ENCODE measurements around the gene ACTL7B.

Gene ACTL7B

DNA sequence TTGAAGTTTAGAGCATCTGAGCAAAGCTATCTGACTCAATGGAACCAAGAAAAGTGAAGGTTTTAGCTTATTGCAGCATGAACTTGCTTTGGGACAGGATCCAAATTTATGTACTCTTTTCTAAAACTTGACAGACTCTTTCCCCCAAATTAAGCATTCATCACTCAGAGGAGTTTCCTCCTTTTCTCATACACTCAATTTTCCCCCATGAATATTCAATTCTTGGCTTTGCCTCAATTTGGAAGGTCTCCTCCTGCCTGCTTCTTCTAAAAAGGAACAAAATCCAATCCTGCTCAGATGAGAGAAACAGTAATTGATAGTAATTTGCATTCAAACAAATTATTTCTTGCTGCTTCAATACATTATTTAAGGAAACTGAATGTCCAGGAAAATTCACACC is 11.3 kb upstream of the ACTL7B start:
- no peak overlapping the region for H3K4me3 ChIP-seq (ENCODE audit: low read depth in 1 of 2, low read length in 2 of 2)
- peaks cover 9 to 34% of the 10 kb centered on the region in 2 donors for H3K36me3 ChIP-seq (ENCODE audit: control insufficient read depth in 1 of 2, insufficient read depth in 2 of 2, low read length in 2 of 2)
- H3K27ac ChIP-seq (ENCODE audit: low read length) = no peak overlapping the region
- no peaks in the 10 kb centered on the region for H3K9me3 ChIP-seq (ENCODE audit: control insufficient read depth in 1 of 2, low read length in 2 of 2)
- H3K4me1 ChIP-seq (ENCODE audit: control insufficient read depth in 1 of 2, insufficient read depth in 2 of 2, low read length in 2 of 2) = no peaks in the 10 kb centered on the region
- no peaks in the 10 kb centered on the region for H3K27me3 ChIP-seq (ENCODE audit: low read depth, low read length)

DNA sequence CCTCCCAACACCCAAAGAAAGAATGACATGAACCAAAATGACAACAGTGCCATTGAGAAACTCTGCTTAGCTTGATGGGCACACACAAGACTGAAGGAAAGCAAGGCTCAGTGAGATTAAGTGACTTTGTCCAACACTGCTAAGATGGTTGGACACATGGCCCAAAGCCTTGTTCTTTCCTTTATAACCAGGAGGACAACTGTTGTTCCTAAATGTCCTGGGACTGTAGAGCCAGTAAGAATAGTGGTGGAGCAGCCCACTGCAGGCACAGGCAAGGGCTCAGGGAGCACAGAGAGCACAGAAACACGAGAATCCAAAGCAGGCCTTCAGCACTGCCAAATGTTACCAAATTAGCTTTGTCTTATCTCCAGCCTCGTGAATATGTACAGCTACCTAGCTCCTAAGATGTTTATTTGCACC is 10.2 kb upstream of the ACTL7B start:
- no peak overlapping the region for H3K4me3 ChIP-seq (ENCODE audit: low read depth in 1 of 2, low read length in 2 of 2)
- H3K4me1 ChIP-seq (ENCODE audit: control insufficient read depth in 1 of 2, insufficient read depth in 2 of 2, low read length in 2 of 2) = no peaks in the 10 kb centered on the region
- no peaks in the 10 kb centered on the region for H3K9me3 ChIP-seq (ENCODE audit: control insufficient read depth in 1 of 2, low read length in 2 of 2)
- peaks cover 9 to 23% of the 10 kb centered on the region in 2 donors for H3K36me3 ChIP-seq (ENCODE audit: control insufficient read depth in 1 of 2, insufficient read depth in 2 of 2, low read length in 2 of 2)
- H3K27ac ChIP-seq (ENCODE audit: low read length) = no peak overlapping the region
- no peaks in the 10 kb centered on the region for H3K27me3 ChIP-seq (ENCODE audit: low read depth, low read length)

DNA sequence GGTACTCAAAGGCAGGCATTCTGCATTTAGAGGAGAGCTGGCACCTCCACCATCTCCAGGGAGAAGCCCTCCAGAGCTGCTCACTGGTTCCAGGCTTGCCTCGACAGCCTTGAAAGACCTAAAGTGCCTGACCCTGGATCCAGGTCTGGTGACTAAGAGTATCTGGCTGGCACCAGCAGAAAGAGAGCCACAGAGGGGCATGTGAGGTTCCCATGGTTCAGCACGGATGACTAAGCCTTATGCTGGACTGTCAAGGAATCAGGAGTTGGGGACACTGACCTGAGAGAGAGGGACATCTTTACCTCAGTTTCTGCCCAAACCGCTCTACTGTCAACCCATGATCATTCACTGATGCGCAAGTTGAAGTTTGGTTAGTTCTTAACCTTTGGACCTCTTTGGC is 9.3 kb upstream of the ACTL7B start:
- H3K9me3 ChIP-seq (ENCODE audit: control insufficient read depth in 1 of 2, low read length in 2 of 2) = no peaks in the 10 kb centered on the region
- no peak overlapping the region for H3K27ac ChIP-seq (ENCODE audit: low read length)
- H3K4me1 ChIP-seq (ENCODE audit: control insufficient read depth in 1 of 2, insufficient read depth in 2 of 2, low read length in 2 of 2) = no peaks in the 10 kb centered on the region

DNA sequence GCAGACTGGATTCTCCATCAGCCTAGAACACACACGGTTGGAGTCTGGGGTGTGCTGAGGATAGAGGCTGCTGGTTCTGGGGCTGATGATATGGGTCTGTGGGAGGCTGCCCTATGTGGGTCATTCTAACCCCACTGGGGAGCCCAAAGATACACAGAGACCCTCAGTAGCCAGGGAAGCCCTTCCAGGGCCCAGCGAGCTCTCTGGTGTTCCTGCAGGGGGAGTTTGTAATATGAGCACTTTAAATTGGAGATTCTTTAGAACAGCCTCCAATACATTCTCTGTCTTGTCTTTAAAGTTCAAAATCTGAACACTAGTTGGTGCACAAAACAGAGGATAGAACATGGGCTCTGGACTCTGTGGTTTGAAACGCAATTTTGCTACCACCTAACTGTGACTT is 8.7 kb upstream of the ACTL7B start:
- Histone ChIP-seq H3K27me3 (ENCODE audit: low read depth, low read length) (no peaks in the 10 kb centered on the region), H3K4me3 (ENCODE audit: low read depth in 1 of 2, low read length in 2 of 2) (no peak overlapping the region), H3K27ac (ENCODE audit: low read length) (no peak overlapping the region)

More for the DNA sequence above, 9.3 kb upstream of the ACTL7B start:
- Histone ChIP-seq H3K27me3 (ENCODE audit: low read depth, low read length) (no peaks in the 10 kb centered on the region), H3K36me3 (ENCODE audit: control insufficient read depth in 1 of 2, insufficient read depth in 2 of 2, low read length in 2 of 2) (peaks cover 9 to 16% of the 10 kb centered on the region in 2 donors), H3K4me3 (ENCODE audit: low read depth in 1 of 2, low read length in 2 of 2) (no peak overlapping the region)

DNA sequence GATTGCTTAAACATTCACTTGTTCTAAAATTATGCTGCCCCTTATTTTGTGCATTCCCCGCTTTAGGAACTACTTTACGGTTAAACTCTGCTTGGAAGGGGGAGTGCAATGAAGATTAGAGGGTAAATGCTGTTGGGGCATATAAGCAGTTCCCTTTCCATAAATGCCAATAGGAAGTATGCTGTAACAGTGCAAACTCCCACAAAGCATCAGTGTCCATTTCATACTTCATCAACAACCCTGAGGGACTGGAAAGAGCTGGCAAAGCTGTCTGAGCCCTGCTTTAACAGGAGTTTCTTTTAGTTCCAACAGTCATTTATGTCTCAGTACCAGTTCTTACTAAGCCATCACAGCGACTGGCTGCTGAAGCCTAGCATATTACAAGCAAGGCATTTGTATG is 8.1 kb upstream of the ACTL7B start:
- peaks cover 4 to 12% of the 10 kb centered on the region in 2 donors for H3K36me3 ChIP-seq (ENCODE audit: control insufficient read depth in 1 of 2, insufficient read depth in 2 of 2, low read length in 2 of 2)
- H3K27me3 ChIP-seq (ENCODE audit: low read depth, low read length) = no peaks in the 10 kb centered on the region
- H3K27ac ChIP-seq (ENCODE audit: low read length) = no peak overlapping the region
- no peaks in the 10 kb centered on the region for H3K9me3 ChIP-seq (ENCODE audit: control insufficient read depth in 1 of 2, low read length in 2 of 2)
- no peaks in the 10 kb centered on the region for H3K4me1 ChIP-seq (ENCODE audit: control insufficient read depth in 1 of 2, insufficient read depth in 2 of 2, low read length in 2 of 2)
- H3K4me3 ChIP-seq (ENCODE audit: low read depth in 1 of 2, low read length in 2 of 2) = no peak overlapping the region

More for the DNA sequence above, 8.7 kb upstream of the ACTL7B start:
- H3K36me3 ChIP-seq (ENCODE audit: control insufficient read depth in 1 of 2, insufficient read depth in 2 of 2, low read length in 2 of 2) = peaks cover 9 to 16% of the 10 kb centered on the region in 2 donors
- no peaks in the 10 kb centered on the region for H3K4me1 ChIP-seq (ENCODE audit: control insufficient read depth in 1 of 2, insufficient read depth in 2 of 2, low read length in 2 of 2)
- H3K9me3 ChIP-seq (ENCODE audit: control insufficient read depth in 1 of 2, low read length in 2 of 2) = no peaks in the 10 kb centered on the region

DNA sequence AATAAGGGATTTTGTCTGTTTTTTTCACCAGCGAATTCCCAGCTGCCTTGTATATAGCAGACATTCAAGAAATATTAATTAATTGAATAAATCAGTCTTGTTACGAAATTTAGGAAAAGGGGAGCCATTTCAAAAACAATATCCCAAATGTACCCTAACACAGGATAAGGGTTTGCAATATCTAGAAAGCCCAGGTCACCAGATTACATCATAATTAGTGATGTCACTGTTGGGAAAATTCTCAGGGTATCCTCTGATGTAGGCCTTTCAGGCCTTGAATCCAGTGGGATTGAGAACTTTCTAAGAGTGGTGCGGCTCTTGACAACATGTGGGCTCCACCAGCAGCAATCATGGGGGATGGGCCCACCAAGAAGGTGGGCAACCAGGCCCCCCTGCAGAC is 6.2 kb upstream of the ACTL7B start, which contains the start of gene ACTL7A:
TSS of gene ACTL7A (plus strand) at position 270 of the 400 bp plus-strand sequence. CDS start at position 327, 57 bp downstream.
- Histone ChIP-seq H3K4me1 (ENCODE audit: control insufficient read depth in 1 of 2, insufficient read depth in 2 of 2, low read length in 2 of 2) (no peaks in the 10 kb centered on the region), H3K36me3 (ENCODE audit: control insufficient read depth in 1 of 2, insufficient read depth in 2 of 2, low read length in 2 of 2) (peaks cover 0 to 3% of the 10 kb centered on the region in 2 donors), H3K27me3 (ENCODE audit: low read depth, low read length) (no peaks in the 10 kb centered on the region), H3K9me3 (ENCODE audit: control insufficient read depth in 1 of 2, low read length in 2 of 2) (no peaks in the 10 kb centered on the region), H3K27ac (ENCODE audit: low read length) (no peak within 1 kb of the TSS), H3K4me3 (ENCODE audit: low read depth in 1 of 2, low read length in 2 of 2) (no peak within 1 kb of the TSS)

DNA sequence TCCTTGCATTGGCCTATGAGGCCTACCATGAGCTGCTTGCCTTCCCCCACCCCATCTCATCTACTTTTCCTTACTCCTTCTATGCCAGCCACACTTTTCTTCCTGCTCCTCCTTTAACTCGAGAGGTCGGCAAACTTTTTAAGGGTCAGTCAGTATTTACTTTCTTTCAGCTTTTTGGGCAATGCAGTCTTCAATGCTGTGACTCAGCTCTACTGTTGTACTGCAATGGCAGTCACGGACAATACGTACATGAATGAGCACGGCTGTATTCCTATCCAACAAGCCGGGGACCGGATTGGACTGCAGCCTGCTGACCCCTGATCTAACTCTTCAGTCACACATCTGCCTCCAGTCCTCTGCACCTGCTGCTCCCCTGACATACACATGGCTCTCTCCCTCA is 5.7 kb upstream of the ACTL7B start:
- Histone ChIP-seq H3K4me1 (ENCODE audit: control insufficient read depth in 1 of 2, insufficient read depth in 2 of 2, low read length in 2 of 2) (no peaks in the 10 kb centered on the region), H3K27me3 (ENCODE audit: low read depth, low read length) (no peaks in the 10 kb centered on the region), H3K4me3 (ENCODE audit: low read depth in 1 of 2, low read length in 2 of 2) (no peak overlapping the region), H3K9me3 (ENCODE audit: control insufficient read depth in 1 of 2, low read length in 2 of 2) (no peaks in the 10 kb centered on the region), H3K27ac (ENCODE audit: low read length) (no peak overlapping the region), H3K36me3 (ENCODE audit: control insufficient read depth in 1 of 2, insufficient read depth in 2 of 2, low read length in 2 of 2) (no peaks in the 10 kb centered on the region)

DNA sequence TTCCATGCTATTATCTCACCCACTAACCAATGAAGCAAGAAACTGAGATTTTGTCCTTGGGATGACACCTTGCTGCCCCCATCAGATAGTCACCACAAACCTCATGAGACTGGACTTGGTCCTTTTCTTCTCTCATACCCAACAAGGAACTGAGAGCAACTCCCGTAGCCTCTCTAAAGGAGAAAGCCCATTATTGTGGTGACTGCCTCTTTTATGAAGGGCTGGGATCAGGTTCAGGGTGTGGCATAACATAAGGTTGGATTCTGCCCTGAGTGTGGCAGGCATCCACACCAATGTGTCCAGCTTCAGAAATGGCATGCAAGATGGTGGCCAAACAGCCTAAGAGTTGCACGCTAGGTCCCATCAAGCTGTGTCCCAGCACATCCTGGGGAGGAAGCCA is 5.0 kb upstream of the ACTL7B start:
- Histone ChIP-seq H3K27ac (ENCODE audit: low read length) (no peak overlapping the region), H3K36me3 (ENCODE audit: control insufficient read depth in 1 of 2, insufficient read depth in 2 of 2, low read length in 2 of 2) (no peaks in the 10 kb centered on the region), H3K9me3 (ENCODE audit: control insufficient read depth in 1 of 2, low read length in 2 of 2) (no peaks in the 10 kb centered on the region), H3K4me1 (ENCODE audit: control insufficient read depth in 1 of 2, insufficient read depth in 2 of 2, low read length in 2 of 2) (no peaks in the 10 kb centered on the region), H3K4me3 (ENCODE audit: low read depth in 1 of 2, low read length in 2 of 2) (no peak overlapping the region), H3K27me3 (ENCODE audit: low read depth, low read length) (no peaks in the 10 kb centered on the region)

DNA sequence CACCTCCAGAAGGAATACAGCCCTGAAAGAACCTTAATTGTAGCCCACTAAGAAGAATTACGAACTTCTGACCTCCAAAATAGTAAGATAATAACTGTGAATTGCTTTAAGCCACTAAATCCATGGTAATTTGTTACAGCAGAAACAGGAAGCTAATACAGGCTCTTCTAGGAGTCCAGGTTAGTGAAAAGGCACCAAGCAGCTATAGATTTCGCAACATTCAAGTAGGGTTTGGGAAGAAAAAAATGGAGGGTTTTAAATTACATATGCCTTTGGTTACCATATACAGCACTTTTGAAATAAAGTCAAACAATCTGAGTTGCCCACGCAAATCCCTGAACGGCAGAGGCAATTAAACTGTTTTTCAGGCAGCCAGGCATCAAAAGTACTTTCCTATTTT is 4.6 kb upstream of the ACTL7B start:
- Histone ChIP-seq H3K4me1 (ENCODE audit: control insufficient read depth in 1 of 2, insufficient read depth in 2 of 2, low read length in 2 of 2) (no peaks in the 10 kb centered on the region), H3K27me3 (ENCODE audit: low read depth, low read length) (no peaks in the 10 kb centered on the region), H3K27ac (ENCODE audit: low read length) (no peak overlapping the region), H3K4me3 (ENCODE audit: low read depth in 1 of 2, low read length in 2 of 2) (no peak overlapping the region), H3K36me3 (ENCODE audit: control insufficient read depth in 1 of 2, insufficient read depth in 2 of 2, low read length in 2 of 2) (no peaks in the 10 kb centered on the region), H3K9me3 (ENCODE audit: control insufficient read depth in 1 of 2, low read length in 2 of 2) (no peaks in the 10 kb centered on the region)

DNA sequence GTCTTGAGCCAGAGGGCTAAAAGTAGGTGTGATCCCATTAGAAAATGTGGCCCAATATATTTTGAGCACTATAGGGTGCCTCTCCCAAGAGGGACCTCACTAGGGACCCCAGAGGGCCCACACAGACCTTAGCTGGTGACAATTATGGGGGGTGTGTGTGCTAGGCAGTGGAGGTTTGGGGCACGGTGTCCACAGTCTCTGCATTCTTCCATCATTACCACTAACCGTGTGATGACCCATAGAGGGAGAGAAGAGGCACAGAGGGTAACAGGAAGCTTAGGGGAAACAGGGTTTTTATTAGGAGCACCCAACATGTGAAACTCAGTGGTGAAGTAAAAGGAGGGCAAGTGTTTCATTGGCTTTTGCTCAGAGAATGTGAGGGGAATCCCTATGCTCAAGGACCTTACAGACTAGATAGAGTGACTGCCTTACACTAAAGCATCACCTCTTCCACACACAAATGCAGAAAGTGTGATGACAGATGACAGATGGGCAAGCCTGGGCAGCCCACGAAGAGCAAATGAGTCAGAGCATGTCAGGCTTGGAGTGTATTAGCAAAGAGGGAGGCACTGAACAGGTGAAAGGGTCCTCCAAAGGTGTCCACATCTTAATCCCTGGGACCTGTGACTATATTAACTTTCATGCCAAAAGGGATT is 3.8 kb upstream of the ACTL7B start:
- Histone ChIP-seq H3K36me3 (ENCODE audit: control insufficient read depth in 1 of 2, insufficient read depth in 2 of 2, low read length in 2 of 2) (no peaks in the 10 kb centered on the region), H3K9me3 (ENCODE audit: control insufficient read depth in 1 of 2, low read length in 2 of 2) (no peaks in the 10 kb centered on the region), H3K27ac (ENCODE audit: low read length) (no peak overlapping the region), H3K27me3 (ENCODE audit: low read depth, low read length) (no peaks in the 10 kb centered on the region), H3K4me3 (ENCODE audit: low read depth in 1 of 2, low read length in 2 of 2) (no peak overlapping the region), H3K4me1 (ENCODE audit: control insufficient read depth in 1 of 2, insufficient read depth in 2 of 2, low read length in 2 of 2) (no peaks in the 10 kb centered on the region)

DNA sequence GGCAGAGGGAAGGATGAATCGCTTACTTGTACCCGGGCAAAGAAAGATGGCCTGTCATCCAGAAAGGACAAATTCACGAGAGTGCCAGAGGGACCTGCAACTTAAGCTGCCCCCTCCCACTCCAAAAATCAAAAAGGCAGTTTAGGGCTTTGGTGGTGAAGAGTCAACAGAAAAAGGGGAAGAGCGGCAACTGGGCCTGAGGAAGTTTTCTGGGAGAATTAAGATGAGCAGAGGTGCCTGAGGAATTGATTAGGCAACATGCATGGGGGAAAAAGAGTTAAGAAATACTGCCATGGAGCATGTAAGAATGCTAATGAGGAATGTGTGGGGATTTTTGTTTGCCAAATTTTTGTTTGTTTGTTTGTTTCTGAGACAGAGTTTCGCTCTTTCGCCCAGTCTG is 1.8 kb upstream of the ACTL7B start:
- Histone ChIP-seq H3K4me3 (ENCODE audit: low read depth in 1 of 2, low read length in 2 of 2) (no peak overlapping the region), H3K27ac (ENCODE audit: low read length) (no peak overlapping the region), H3K9me3 (ENCODE audit: control insufficient read depth in 1 of 2, low read length in 2 of 2) (no peaks in the 10 kb centered on the region), H3K36me3 (ENCODE audit: control insufficient read depth in 1 of 2, insufficient read depth in 2 of 2, low read length in 2 of 2) (no peaks in the 10 kb centered on the region), H3K4me1 (ENCODE audit: control insufficient read depth in 1 of 2, insufficient read depth in 2 of 2, low read length in 2 of 2) (no peaks in the 10 kb centered on the region), H3K27me3 (ENCODE audit: low read depth, low read length) (no peaks in the 10 kb centered on the region)

DNA sequence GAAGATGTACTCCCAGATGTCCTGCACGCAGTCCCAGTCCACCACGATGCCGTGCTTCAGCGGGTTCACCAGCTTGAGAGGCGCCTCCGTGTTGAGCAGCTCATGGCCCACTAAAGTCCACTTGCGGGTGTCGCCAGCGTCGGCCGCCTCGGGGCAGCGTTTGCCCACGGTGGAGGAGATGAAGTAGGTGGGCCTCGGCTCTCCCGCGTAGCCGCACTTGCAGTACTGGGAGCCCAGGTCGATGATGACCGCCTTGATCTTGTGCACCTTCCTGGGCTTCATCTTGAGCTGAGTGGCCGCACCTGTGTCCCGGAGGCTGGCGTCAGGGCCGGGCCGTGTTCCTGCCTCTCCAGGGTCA is 278 bp downstream of the ACTL7B start:
- no peak overlapping the region for H3K27ac ChIP-seq (ENCODE audit: low read length)
- no peak overlapping the region for H3K4me3 ChIP-seq (ENCODE audit: low read depth in 1 of 2, low read length in 2 of 2)
- H3K9me3 ChIP-seq (ENCODE audit: control insufficient read depth in 1 of 2, low read length in 2 of 2) = no peaks in the 10 kb centered on the region
- H3K4me1 ChIP-seq (ENCODE audit: control insufficient read depth in 1 of 2, insufficient read depth in 2 of 2, low read length in 2 of 2) = no peaks in the 10 kb centered on the region
- no peaks in the 10 kb centered on the region for H3K27me3 ChIP-seq (ENCODE audit: low read depth, low read length)
- H3K36me3 ChIP-seq (ENCODE audit: control insufficient read depth in 1 of 2, insufficient read depth in 2 of 2, low read length in 2 of 2) = no peaks in the 10 kb centered on the region

Data from muscle layer of duodenum (tissue), 2 donors.